AG10803 (cell line): Measurements from ENCODE around the gene GAA.

ENCODE experiments used
- DNase-seq: peaks from one replicate; pipeline ENCODE4 v3.0.0; 2010; ENCODE audit warnings: low read depth
- H3K4me3 ChIP-seq: 2 replicates; pipeline ENCODE4 v1.5.1; 2011; ENCODE audit warnings: mild to moderate bottlenecking, low read length, control low read depth
- TF ChIP-seq, protein P1 (sequence below): conservative IDR thresholded peaks from 2 replicates; pipeline ENCODE4 v1.5.1; 2011; ENCODE audit warnings: mild to moderate bottlenecking, low read length, control low read depth, inconsistent platforms

The GAA gene

GRCh38 chr17:80117491-80118401, 16.4 kb downstream of the GAA start:
- TF ChIP-seq, protein P1, sequence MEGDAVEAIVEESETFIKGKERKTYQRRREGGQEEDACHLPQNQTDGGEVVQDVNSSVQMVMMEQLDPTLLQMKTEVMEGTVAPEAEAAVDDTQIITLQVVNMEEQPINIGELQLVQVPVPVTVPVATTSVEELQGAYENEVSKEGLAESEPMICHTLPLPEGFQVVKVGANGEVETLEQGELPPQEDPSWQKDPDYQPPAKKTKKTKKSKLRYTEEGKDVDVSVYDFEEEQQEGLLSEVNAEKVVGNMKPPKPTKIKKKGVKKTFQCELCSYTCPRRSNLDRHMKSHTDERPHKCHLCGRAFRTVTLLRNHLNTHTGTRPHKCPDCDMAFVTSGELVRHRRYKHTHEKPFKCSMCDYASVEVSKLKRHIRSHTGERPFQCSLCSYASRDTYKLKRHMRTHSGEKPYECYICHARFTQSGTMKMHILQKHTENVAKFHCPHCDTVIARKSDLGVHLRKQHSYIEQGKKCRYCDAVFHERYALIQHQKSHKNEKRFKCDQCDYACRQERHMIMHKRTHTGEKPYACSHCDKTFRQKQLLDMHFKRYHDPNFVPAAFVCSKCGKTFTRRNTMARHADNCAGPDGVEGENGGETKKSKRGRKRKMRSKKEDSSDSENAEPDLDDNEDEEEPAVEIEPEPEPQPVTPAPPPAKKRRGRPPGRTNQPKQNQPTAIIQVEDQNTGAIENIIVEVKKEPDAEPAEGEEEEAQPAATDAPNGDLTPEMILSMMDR: no peak
- no peak overlapping the region for H3K4me3 ChIP-seq
- DNase-seq: no peak

GRCh38 chr17:80118601-80119270, 17.4 kb downstream of the GAA start:
- H3K4me3 ChIP-seq: no peak overlapping the region
- TF ChIP-seq, protein P1: no peak
- no peak for DNase-seq

DNA sequence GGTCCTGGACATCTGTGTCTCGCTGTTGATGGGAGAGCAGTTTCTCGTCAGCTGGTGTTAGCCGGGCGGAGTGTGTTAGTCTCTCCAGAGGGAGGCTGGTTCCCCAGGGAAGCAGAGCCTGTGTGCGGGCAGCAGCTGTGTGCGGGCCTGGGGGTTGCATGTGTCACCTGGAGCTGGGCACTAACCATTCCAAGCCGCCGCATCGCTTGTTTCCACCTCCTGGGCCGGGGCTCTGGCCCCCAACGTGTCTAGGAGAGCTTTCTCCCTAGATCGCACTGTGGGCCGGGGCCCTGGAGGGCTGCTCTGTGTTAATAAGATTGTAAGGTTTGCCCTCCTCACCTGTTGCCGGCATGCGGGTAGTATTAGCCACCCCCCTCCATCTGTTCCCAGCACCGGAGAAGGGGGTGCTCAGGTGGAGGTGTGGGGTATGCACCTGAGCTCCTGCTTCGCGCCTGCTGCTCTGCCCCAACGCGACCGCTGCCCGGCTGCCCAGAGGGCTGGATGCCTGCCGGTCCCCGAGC, 17.9 kb downstream of the GAA start:
- TF ChIP-seq, protein P1: no peak
- no peak overlapping the region for H3K4me3 ChIP-seq
- DNase-seq: no peak

DNA sequence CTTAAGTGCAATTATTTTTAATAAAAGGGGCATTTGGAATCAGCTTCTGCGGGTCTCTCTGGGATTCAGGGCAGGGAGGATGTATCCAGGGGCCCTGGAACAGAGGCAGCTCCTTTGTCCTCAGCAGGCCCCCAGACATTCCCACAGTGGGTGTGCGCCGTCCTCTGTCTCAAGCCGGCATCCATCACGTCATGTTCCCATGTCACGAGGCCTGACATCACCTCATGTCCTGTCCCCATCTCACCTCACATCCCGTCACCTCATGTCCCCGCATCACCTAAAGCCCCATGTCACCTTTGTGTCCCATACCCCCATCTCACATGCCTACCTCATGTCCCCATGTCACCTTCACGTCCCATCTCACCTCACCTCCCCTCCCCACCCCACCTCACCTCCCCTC, 18.5 kb downstream of the GAA start:
- no peak for DNase-seq
- TF ChIP-seq, protein P1: no peak
- no peak overlapping the region for H3K4me3 ChIP-seq

GRCh38 chr17:80122026-80122575, 20.7 kb downstream of the GAA start:
- H3K4me3 ChIP-seq: no peak overlapping the region
- no peak for DNase-seq
- TF ChIP-seq, protein P1: no peak

DNA sequence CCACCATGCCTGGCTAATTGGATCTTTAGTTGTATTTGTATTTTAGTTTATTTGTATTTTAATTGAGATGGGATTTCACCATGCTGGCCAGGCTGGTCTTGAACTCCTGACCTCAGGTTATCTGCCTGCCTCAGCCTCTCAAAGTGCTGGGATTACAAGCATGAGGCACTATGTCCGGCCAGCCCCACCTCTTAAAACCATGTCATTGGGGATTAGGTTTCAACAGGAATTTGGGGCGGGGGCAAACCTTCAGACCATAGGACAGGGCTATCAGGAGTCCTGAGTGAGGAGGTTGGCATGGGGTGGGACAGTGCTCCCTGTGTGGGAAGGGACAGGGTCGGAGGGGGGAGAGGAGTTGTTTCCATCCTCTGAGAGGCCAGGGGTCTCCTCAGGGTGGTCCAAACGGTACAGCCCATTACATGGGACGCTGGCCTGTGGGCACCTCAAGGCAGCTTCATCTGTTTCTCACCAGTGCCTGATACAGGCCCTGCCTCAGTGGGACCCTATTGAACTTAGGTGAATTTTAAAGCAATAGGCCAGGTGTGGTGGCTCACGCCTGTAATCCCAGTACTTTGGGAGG, 21.6 kb downstream of the GAA start:
- no peak for DNase-seq
- TF ChIP-seq, protein P1: no peak

More for the DNA sequence above, 21.6 kb downstream of the GAA start:
- no peak overlapping the region for H3K4me3 ChIP-seq
